GM19397 (cell line): ENCODE data around the gene JAKMIP2.
A peak's percentile ranks its signal among the peaks of the same experiment; 100 is the strongest.
"Not testable (repeated sequence)": the region's sequence is repeated elsewhere in the genome, so short reads cannot be mapped to it uniquely, and the experiment has no call there.

Experiments used
- ATAC-seq: cut with Tn5 transposase; IDR thresholded peaks from one replicate; pipeline ENCODE4 v1.9.1; 2021; ENCODE audit warnings: mild to moderate bottlenecking, moderate library complexity; ENCODE audit not compliant: unreplicated experiment

Gene JAKMIP2

GRCh38 chr5:147782110-147783028, at the start of gene JAKMIP2:
Gene JAKMIP2, minus strand, starts transcription at chr5:147782728. Its CDS starts 110,922 bp downstream, at chr5:147671806.
- peak; percentile 67 for ATAC-seq

DNA sequence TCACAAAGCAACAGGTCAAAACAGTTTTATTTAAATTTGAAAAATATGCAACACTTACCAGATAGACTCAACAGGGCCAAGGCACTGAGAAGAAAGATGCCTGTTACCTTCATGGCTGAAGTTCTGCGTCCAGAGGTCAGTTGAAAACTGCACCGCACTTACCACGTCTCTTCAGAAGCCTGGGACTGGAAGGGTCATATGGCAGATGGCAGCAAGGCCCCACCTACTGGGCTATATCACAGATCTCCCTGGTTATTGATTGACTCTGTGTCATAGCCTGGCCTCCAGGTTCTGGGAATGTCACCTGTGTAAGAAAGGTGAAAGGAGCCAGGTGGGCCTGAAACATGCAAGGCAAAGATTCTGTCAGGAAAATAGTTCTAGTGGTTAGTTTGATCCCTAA, 48.9 kb upstream of the JAKMIP2 start, which contains the start of gene SPINK1:
TSS of gene SPINK1 (minus strand) at position 207 of the 400 bp plus-strand sequence. CDS start at position 113, 94 bp downstream.
- ATAC-seq, result no peak

DNA sequence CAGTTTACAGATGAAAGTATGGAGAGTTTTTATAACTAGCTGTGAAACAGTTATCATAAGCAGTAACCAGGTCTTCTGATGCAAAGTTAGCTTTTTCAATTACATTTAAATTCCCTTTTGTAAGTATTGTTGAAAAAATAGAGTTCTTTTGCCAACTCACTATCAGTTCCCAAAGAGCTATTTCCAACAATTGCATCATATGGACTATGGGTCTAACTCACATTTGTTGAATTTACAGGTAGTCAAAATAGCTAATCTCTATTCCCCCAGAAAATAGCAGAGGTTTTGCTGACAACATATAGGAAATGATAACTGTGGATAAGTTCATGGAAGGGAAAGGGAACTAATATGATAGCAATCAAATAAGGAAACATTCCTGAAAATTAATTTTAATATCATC, 47.5 kb upstream of the JAKMIP2 start:
- ATAC-seq, result no peak

- ATAC-seq, result not testable (repeated sequence)
These were observed 44.5 kb upstream of the JAKMIP2 start for GRCh38 chr5:147827017-147827416.

GRCh38 chr5:147826361-147826760, 43.8 kb upstream of the JAKMIP2 start:
- ATAC-seq, result no peak

GRCh38 chr5:147822686-147823491, 40.4 kb upstream of the JAKMIP2 start:
- ATAC-seq, result peak; percentile 84

DNA sequence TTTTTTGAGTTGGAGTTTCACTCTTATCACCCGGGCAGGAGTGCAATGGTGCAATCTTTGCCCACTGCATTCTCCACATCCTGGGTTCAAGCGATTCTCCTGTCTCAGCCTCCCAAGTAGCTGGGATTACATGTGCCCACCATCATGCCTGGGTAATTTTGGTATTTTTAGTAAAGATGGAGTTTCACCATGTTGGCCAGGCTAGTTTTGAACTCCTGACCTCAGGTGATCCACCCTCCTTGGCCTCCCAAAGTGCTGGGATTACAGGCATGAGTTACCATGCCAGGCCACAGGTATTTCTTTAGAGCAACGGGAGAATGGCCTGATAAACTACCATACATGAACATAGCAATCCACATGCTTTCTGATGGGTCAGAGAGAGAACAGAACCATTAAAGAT, 39.7 kb upstream of the JAKMIP2 start:
- not testable (repeated sequence) for ATAC-seq

DNA sequence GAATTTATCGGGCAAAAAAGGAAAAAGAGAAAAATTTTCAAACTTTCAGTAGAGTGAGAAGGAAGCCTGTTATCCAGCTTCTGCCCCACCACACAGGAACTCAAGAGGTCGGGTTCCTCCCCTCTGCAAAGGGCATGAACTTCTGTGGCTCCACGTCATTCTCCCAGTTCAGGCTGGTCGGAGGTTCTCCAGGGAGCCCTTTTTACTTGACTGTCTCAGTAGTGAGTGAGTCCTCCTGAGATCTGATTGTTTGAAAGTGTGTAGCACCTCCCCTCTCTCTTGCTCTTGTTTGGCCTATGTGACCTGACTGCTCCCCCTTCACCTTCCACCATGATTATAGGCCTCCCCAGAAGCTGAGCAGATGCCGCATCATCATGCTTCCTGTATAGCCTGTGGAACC, 39.2 kb upstream of the JAKMIP2 start:
- ATAC-seq, result no peak

- ATAC-seq, result no peak
These were observed 36.8 kb upstream of the JAKMIP2 start for GRCh38 chr5:147819261-147819770.

- no peak for ATAC-seq
These were observed 35.8 kb upstream of the JAKMIP2 start for GRCh38 chr5:147818290-147818689.

- no peak for ATAC-seq
These were observed 31.2 kb upstream of the JAKMIP2 start for GRCh38 chr5:147813696-147814095.

- ATAC-seq, result no peak
These were observed 27.5 kb upstream of the JAKMIP2 start for GRCh38 chr5:147809830-147810666.

DNA sequence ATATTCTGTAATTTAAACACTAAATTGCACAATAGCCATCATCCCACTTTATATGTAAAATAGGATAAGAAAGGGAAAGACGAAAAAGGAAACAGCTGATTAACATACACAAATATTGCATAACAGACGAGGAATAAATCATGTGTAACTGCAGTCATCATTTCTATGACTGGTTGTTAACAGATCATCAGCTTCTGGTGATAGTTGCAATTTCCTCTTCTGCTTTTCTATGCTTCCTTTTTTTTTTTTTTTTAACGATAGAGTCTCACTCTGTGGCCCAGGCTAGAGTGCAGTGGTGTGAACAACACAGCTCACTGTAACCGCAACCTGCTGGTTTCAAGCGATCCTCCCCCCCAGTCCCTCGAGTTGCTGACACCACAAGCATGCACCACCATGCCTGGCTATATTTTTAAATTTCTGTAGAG, 22.5 kb upstream of the JAKMIP2 start:
- ATAC-seq, result peak; percentile 90

DNA sequence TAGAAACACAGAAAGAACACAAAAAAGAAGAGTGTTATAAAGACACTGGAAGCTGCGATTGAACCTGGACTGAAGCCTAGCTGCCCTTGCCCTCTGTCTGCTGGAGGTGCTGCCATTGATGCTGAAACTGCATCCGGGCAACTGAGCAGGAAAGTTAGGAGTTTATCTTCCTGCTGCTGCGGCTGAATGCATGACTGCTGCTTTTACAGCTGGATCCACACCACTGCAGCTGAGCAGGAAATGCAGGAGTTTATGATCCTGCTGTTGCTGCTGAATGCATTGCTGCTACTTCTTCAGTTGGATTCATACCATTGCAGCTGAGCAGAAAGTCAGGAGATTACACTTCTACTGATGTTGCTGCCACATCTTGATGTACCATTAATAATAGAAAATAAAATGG, 21.8 kb upstream of the JAKMIP2 start:
- no peak for ATAC-seq

- ATAC-seq, result no peak
These were observed 21.4 kb upstream of the JAKMIP2 start for GRCh38 chr5:147803926-147804325.

GRCh38 chr5:147803161-147803560, 20.6 kb upstream of the JAKMIP2 start:
- ATAC-seq, result not testable (repeated sequence)

GRCh38 chr5:147801461-147801860, 18.9 kb upstream of the JAKMIP2 start:
- ATAC-seq, result no peak

- ATAC-seq, result no peak
These were observed 18.0 kb upstream of the JAKMIP2 start for GRCh38 chr5:147800491-147800890.

- no peak for ATAC-seq
These were observed 14.2 kb upstream of the JAKMIP2 start for GRCh38 chr5:147796556-147797308.

GRCh38 chr5:147791181-147791580, 8.7 kb upstream of the JAKMIP2 start:
- no peak for ATAC-seq
